Measurements from ENCODE around the gene PTPN11.

The PTPN11 gene

GRCh38 chr12:112513471-112513870, 94.7 kb downstream of the PTPN11 start:
- H3K4me3 ChIP-seq (ENCODE audit: low read depth, low read length) = no peak overlapping the region
- no peak for DNase-seq (ENCODE audit: low read depth)
- TF ChIP-seq MYC (IDR thresholded peaks at IDR 0.05; ENCODE audit: low read depth, low read length) (no peak), CTCF (IDR thresholded peaks at IDR 0.05; ENCODE audit: low read depth, low read length) (no peak), POLR2A (IDR thresholded peaks at IDR 0.05; ENCODE audit: extremely low read depth, insufficient read length) (no peak)
- TF ChIP-seq, protein P1, sequence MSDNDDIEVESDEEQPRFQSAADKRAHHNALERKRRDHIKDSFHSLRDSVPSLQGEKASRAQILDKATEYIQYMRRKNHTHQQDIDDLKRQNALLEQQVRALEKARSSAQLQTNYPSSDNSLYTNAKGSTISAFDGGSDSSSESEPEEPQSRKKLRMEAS (IDR thresholded peaks at IDR 0.05; ENCODE audit: low read depth, low read length) = no peak

- DNase-seq (ENCODE audit: low read depth) = no peak
- TF ChIP-seq MYC (IDR thresholded peaks at IDR 0.05; ENCODE audit: low read depth, low read length) (no peak), POLR2A (IDR thresholded peaks at IDR 0.05; ENCODE audit: extremely low read depth, insufficient read length) (no peak), CTCF (IDR thresholded peaks at IDR 0.05; ENCODE audit: low read depth, low read length) (no peak)
- TF ChIP-seq, protein P1 (IDR thresholded peaks at IDR 0.05; ENCODE audit: low read depth, low read length) = no peak
- no peak overlapping the region for H3K4me3 ChIP-seq (ENCODE audit: low read depth, low read length)
Observed at GRCh38 chr12:112514456-112514855, 95.7 kb downstream of the PTPN11 start.

DNA sequence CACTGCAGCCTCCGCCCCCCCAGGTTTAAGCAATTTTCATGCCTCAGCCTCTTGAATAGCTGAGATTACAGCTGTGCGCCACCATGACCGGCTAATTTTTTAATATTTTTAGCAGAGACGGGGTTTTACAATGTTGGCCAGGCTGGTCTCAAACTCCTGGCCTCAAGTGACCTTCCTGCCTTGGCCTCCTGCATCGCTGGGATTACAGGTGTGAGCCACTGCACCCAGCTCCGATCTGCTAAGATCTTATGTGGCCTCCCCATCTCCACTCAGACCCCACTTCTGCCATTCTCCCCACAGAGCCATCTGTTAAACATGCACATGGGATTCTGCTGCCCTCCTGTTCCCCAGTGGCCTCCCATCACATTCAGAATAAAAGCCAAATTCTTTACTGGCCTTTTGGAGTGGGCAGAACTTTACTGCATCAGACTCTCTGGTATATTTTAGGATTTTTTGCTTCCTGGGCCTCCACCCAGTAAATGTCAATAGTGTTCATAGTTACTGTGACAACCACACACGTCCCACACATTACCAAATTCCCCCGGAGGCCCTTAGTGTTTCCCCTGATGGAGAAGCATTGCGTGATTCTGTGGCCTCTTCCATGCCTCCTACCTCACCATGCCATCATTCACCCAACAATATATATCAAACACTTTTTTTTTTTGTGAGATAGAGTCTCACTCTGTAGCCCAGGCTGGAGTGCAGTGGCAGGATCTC, 96.3 kb downstream of the PTPN11 start:
- TF ChIP-seq, protein P1 (IDR thresholded peaks at IDR 0.05; ENCODE audit: low read depth, low read length) = no peak
- TF ChIP-seq POLR2A (IDR thresholded peaks at IDR 0.05; ENCODE audit: extremely low read depth, insufficient read length) (no peak), CTCF (IDR thresholded peaks at IDR 0.05; ENCODE audit: low read depth, low read length) (no peak), MYC (IDR thresholded peaks at IDR 0.05; ENCODE audit: low read depth, low read length) (no peak)
- no peak overlapping the region for H3K4me3 ChIP-seq (ENCODE audit: low read depth, low read length)
- no peak for DNase-seq (ENCODE audit: low read depth)

- DNase-seq (ENCODE audit: low read depth) = no peak
- no peak overlapping the region for H3K4me3 ChIP-seq (ENCODE audit: low read depth, low read length)
- TF ChIP-seq, protein P1 (IDR thresholded peaks at IDR 0.05; ENCODE audit: low read depth, low read length) = no peak
- TF ChIP-seq CTCF (IDR thresholded peaks at IDR 0.05; ENCODE audit: low read depth, low read length) (no peak), MYC (IDR thresholded peaks at IDR 0.05; ENCODE audit: low read depth, low read length) (no peak), POLR2A (IDR thresholded peaks at IDR 0.05; ENCODE audit: extremely low read depth, insufficient read length) (no peak)
Observed at GRCh38 chr12:112515868-112516267, 97.1 kb downstream of the PTPN11 start.

DNA sequence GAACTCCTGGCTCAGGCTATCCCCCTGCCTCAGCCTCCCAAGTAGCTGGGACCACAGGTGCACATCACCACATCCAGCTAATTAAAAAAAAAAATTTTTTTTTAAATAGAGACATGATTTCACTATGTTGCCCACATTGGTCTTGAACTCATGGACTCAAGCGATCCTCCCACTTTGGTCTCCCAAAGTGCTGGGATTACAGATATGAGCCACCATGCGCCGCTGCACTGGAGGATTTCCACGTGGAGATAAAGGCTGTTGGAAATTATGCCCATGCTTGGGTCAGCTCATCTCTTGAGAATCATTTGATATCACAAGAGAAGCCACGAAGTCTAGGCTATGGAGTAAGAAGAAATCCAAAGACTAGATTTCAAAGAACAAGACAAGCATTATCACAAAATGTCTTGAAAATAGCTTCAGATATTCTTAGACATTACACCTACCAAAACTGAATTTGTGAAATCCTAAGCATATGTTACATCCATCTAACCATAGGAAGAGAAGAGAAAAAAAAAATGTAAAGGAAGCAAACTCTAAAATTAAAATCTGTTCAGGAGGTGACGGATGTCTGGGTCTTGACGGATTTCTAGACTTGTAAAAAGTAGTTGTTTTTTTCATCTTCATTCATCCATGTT, 99.1 kb downstream of the PTPN11 start:
- TF ChIP-seq POLR2A (IDR thresholded peaks at IDR 0.05; ENCODE audit: extremely low read depth, insufficient read length) (no peak), MYC (IDR thresholded peaks at IDR 0.05; ENCODE audit: low read depth, low read length) (no peak), CTCF (IDR thresholded peaks at IDR 0.05; ENCODE audit: low read depth, low read length) (no peak)
- TF ChIP-seq, protein P1 (IDR thresholded peaks at IDR 0.05; ENCODE audit: low read depth, low read length) = no peak
- no peak for DNase-seq (ENCODE audit: low read depth)
- no peak overlapping the region for H3K4me3 ChIP-seq (ENCODE audit: low read depth, low read length)
